Stimulated activated CD8-positive, alpha-beta memory T cell treated with anti-CD3 and anti-CD28 coated beads, Interleukin-2, amount 100 ng/mL, for 48 hours (primary cell): Measurements from ENCODE around the gene MR1.
A peak's percentile ranks its signal among the peaks of the same experiment; 100 is the strongest.
"Not testable (repeated sequence)": the region's sequence is repeated elsewhere in the genome, so short reads cannot be mapped to it uniquely, and the experiment has no call there.

ENCODE experiments used
- DNase-seq, 2 donors: peaks; one replicate each; pipeline ENCODE4 v3.0.0-alpha.2; 2020; ENCODE audit warnings: low read depth in 2 of 2

Gene MR1

GRCh38 chr1:181032535-181032934 lies 1.2 kb upstream of the MR1 start:
- DNase-seq: no peak

GRCh38 chr1:181033128-181033798 lies 520 bp upstream of the MR1 start:
- no peak for DNase-seq

- DNase-seq: not testable (repeated sequence)
Observed at GRCh38 chr1:181035210-181035609, 1.4 kb downstream of the MR1 start.

GRCh38 chr1:181036107-181036836 lies 2.5 kb downstream of the MR1 start:
- no peak for DNase-seq

GRCh38 chr1:181037386-181037785 lies 3.6 kb downstream of the MR1 start:
- no peak for DNase-seq

- DNase-seq: peak; percentile 27 to 43
Observed at GRCh38 chr1:181038399-181038873, 4.7 kb downstream of the MR1 start.

- no peak for DNase-seq
Observed at GRCh38 chr1:181040284-181040865, 6.6 kb downstream of the MR1 start.

- no peak for DNase-seq
Observed at GRCh38 chr1:181043025-181043888, 9.5 kb downstream of the MR1 start.

- DNase-seq: peak; percentile 48 to 54
Observed at GRCh38 chr1:181044449-181044966, 10.7 kb downstream of the MR1 start.

GRCh38 chr1:181045946-181046345 lies 12.2 kb downstream of the MR1 start:
- DNase-seq: not testable (repeated sequence)

GRCh38 chr1:181049378-181049777 lies 15.6 kb downstream of the MR1 start:
- no peak for DNase-seq

GRCh38 chr1:181050922-181051321 lies 17.1 kb downstream of the MR1 start:
- DNase-seq: no peak

GRCh38 chr1:181056560-181056959 lies 22.8 kb downstream of the MR1 start:
- no peak for DNase-seq

GRCh38 chr1:181057079-181057478 lies 23.3 kb downstream of the MR1 start:
- no peak for DNase-seq

- no peak for DNase-seq
Observed at GRCh38 chr1:181059435-181059834, 25.7 kb downstream of the MR1 start.

- DNase-seq: no peak
Observed at GRCh38 chr1:181060066-181060465, 26.3 kb downstream of the MR1 start.

GRCh38 chr1:181060947-181061346 lies 27.2 kb downstream of the MR1 start:
- DNase-seq: not testable (repeated sequence)

- no peak for DNase-seq
Observed at GRCh38 chr1:181061487-181061886, 27.7 kb downstream of the MR1 start.

GRCh38 chr1:181061891-181062835 lies 28.4 kb downstream of the MR1 start:
- no peak for DNase-seq

- no peak for DNase-seq
Observed at GRCh38 chr1:181062836-181063428, 29.1 kb downstream of the MR1 start.
